Central memory CD4-positive, alpha-beta T cell (primary cell): Measurements from ENCODE around the gene ACTN2.

ENCODE experiments used
- DNase-seq: peaks from one replicate; pipeline ENCODE4 v3.0.0; 2022

The ACTN2 gene

GRCh38 chr1:236744533-236744932 lies 58.2 kb downstream of the ACTN2 start:
- no peak for DNase-seq

DNA sequence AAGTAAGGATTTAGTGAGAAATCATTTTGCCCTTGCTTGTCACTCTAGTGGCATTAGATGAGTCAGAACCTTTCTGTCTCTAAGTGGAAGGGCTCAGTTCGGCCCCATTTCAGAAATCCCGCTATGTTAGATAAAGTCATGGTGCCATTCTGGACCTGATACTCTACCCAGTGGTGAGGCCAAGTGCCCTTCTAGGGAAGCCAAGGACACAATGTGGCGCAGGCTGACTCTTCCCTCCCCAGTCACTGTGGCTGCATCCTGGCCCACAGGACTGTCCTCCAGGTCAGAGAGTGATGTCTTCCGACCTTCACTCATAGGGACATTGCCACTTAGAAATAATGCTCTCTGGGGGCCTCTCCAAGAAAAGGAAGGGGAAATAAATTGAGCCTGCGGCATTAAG lies 60.5 kb downstream of the ACTN2 start:
- no peak for DNase-seq

DNA sequence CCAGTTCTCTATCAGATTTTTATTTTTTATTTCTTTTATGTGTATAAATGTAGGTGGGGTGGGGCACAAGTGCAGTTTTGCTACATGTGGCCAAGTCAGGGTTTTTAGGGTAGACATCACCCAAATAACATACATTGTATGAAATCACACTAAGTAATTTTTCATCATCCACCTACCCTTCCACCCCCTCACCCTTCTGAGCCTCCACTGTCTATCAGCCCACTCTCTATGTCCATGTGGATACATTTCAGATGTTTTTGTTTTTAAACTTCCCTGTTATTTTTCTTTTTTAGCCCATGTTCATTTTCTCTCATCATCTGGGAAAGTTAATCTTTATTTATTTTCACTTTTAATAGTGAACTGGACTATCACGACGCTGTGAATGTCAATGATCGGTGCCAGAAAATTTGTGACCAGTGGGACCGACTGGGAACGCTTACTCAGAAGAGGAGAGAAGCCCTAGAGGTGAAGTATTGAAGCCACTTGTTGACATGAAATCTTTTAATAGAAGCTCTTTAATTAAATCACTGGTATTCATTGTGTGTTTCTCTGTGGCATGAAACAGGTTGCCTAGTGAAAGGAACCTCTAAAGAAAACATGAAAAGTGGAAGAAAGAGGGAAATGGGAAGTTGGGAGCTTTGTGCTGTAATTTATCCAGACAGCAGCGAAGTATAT lies 61.1 kb downstream of the ACTN2 start:
- DNase-seq: no peak

- no peak for DNase-seq
These were observed 62.1 kb downstream of the ACTN2 start for GRCh38 chr1:236748268-236748870.

GRCh38 chr1:236750928-236751327 lies 64.6 kb downstream of the ACTN2 start:
- no peak for DNase-seq

DNA sequence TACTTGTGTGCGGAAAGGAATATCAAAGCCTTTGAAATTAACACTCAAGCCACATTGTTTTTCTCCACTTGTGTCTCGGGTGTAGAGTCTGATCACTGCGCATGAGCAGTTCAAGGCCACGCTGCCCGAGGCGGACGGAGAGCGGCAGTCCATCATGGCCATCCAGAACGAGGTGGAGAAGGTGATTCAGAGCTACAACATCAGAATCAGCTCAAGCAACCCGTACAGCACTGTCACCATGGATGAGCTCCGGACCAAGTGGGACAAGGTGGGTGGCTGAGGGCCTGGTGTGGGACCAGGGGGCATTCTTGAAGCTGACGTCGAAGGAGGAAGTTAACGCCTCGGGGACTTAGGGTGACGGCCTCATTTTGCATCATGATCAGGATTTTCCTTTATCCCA lies 65.1 kb downstream of the ACTN2 start:
- no peak for DNase-seq

- no peak for DNase-seq
These were observed 65.6 kb downstream of the ACTN2 start for GRCh38 chr1:236751935-236752334.

GRCh38 chr1:236753516-236753915 lies 67.2 kb downstream of the ACTN2 start:
- DNase-seq: no peak

DNA sequence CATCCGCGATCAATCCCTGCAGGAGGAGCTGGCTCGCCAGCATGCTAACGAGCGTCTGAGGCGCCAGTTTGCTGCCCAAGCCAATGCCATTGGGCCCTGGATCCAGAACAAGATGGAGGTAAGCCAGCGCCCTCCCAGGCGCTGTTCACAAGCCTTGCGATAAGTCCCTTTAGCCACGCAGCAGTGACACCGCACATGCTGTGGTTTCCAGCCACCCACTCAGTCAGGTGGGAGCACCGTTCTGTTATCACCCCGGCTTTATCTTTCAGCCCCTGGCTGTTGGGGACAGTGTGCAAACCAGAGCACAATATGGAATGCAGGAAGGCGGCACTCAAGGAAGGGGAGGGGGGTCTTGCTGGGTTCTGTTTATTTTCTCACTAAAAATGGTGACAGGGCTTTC lies 67.7 kb downstream of the ACTN2 start:
- DNase-seq: no peak

- no peak for DNase-seq
These were observed 68.4 kb downstream of the ACTN2 start for GRCh38 chr1:236754525-236755210.

GRCh38 chr1:236757640-236758039 lies 71.3 kb downstream of the ACTN2 start:
- DNase-seq: no peak

GRCh38 chr1:236759252-236759859 lies 73.1 kb downstream of the ACTN2 start:
- DNase-seq: peak; percentile 19

GRCh38 chr1:236760480-236760879 lies 74.2 kb downstream of the ACTN2 start:
- DNase-seq: no peak

DNA sequence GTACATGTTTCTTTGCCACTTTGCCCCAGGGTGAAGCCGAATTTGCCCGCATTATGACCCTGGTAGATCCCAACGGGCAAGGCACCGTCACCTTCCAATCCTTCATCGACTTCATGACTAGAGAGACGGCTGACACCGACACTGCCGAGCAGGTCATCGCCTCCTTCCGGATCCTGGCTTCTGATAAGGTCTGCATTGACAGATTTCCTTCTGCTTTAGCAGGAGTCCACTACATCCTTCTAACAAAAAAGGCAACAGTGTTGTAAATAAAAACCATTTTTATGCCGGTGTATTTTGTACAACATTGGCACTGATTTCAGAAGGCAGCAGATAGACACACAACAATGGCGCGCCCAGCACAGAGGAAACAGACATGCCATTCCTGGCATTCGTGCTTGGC lies 74.7 kb downstream of the ACTN2 start:
- DNase-seq: no peak

DNA sequence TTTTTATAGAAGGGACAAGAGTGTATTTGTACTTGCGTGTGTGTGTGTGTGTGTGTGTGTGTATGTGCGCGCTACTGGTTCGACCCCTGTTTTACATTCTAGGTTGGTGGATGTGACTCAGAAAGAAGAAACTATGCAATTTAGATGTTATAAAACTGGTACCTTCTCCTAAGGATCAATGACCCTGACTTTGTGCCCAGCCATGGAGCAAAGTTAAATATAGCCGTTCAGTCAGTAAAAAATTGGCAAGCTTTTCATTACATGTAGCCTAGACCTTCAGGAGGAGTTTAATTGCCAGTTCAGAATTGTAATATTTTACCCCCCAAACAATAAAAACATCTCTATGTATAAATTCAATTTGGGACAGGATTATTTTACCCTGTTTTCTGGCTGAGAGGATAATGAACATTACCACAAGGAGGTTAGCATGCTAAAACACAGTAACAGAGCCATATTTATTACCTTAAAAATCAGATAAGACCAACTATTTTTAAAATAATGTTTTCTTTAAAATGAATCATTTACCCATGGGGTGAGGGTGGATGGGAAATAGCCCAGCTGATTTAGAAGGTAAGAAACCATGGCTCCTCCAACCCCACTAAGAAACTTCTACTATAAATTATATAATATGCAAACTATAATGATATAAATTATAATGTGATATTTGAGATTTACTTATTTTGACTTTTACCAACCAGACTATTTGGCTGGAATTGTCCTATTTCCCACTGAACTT lies 75.3 kb downstream of the ACTN2 start:
- DNase-seq: no peak

DNA sequence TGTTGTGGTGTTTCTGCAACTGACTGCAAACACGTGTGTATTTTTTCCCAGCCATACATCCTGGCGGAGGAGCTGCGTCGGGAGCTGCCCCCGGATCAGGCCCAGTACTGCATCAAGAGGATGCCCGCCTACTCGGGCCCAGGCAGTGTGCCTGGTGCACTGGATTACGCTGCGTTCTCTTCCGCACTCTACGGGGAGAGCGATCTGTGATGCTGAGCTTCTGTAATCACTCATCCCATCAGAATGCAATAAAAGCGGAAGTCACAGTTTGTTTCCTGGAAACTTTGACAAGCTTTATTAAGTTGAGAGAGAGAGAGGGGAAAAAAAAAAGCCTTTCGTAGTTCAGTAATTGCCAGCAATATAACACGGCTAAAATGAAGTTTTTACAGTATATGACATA lies 76.1 kb downstream of the ACTN2 start:
- no peak for DNase-seq

DNA sequence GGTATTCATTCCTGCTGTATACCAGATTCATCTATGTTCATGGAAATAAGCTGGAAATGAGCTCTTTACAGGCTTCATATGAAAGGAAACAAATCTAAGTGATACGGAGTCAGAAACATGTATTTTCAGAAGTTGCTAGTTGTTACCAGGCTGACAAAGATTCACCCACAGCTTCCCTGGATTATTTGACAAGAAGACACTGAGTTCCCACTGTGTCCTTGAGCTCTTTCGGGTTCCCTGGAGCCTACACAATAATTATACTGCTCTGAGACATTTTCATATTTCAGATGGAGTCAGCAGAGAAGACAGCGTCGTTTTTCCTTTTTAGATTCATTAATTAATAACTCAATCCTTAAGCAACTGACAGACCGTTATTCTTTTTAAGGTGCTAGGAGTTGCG lies 79.5 kb downstream of the ACTN2 start:
- DNase-seq: no peak

DNA sequence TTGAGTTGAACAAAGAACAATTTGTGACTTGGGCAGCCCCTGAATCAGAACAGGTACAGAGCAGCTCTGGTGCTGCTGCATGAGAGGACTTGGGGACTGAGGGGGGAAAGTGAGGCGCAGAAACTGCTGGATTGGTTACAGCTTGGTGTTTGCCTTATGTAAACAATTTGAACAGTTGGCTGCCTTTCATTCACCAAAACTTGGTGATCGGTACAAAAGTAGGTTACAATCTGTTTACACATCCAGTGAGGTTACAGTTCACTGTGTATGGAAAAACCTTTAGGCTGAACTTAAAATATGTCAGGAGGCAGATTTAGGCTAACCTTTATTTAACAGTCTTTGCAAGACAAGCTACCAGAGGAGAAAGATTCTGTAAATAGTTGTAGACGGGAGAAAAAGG lies 80.2 kb downstream of the ACTN2 start:
- DNase-seq: no peak

- no peak for DNase-seq
These were observed 81.0 kb downstream of the ACTN2 start for GRCh38 chr1:236767276-236767675.

DNA sequence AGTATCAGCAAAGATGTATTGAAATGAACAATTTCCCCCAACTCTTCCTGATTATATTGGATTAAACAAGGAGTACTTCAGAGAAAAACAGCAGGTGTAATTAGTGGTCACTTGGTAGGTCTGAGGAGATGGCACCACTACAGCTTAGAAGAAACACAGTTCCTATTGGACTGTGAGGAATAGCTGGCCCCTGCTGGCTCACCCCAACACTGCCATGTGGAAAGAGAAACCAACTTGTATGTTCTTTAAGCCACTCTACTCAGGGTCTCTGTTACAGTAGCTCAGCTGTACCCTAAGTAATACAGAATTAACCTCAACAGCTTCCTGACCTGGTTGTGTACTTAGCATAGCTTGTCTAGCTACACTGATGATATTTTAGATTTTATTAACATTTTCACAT lies 82.3 kb downstream of the ACTN2 start:
- DNase-seq: no peak

DNA sequence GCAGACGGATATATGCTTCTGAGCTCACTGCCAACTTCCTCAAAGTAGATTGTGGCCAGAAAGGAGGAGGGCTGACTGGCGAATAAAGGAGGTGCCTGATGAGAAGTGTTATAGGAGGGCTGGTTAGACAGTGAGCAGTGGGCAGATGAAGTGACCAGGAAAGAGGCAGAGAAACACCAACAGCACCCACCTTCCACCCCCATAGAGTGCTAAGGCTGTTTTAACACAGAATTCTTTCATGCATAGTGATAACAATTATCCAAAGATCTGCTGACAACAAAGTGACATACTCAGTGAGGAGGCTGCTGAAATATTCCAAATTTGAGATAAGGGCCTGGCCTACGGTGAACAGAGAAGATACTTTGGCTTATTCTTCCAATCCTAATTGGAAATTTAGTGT lies 87.6 kb downstream of the ACTN2 start:
- DNase-seq: no peak

GRCh38 chr1:236774926-236775325 lies 88.6 kb downstream of the ACTN2 start:
- DNase-seq: no peak

DNA sequence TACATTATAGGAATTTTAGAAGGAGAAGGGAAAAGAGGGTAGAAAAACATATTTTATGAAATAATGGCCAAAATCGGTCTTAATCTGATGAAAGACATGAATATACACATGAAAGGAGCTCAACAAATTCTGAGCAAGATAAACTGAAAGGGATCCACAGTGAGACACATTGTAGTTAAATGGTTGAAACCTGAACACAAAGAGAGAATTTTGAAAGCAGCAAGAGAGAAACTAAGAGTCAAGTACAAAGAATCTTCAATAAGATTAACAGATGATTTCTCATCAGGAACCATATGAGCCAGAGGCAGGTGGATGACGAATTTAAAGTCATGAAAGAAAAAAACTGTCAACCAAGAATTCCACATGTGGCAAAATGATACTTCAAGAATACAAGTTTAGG lies 93.0 kb downstream of the ACTN2 start:
- DNase-seq: no peak
